ENCODE data around the gene MYH15. TPM values are rescaled to one million over a fixed set of nuclear protein-coding genes. Genes with fewer than 3 reads are reported as not detected.

The MYH15 gene
- polyA plus RNA-seq, 4 donors, result 0.25 to 0.42 (median 0.27) TPM

GRCh38 chr3:108428586-108428985, 81.8 kb downstream of the MYH15 start:
- DNase-seq (ENCODE audit: low read depth in 4 of 4, low spot score in 3 of 4), result no peak

- DNase-seq (ENCODE audit: low read depth in 4 of 4, low spot score in 3 of 4), result no peak
These were observed 89.5 kb downstream of the MYH15 start for GRCh38 chr3:108420926-108421325.

GRCh38 chr3:108416111-108416869, 94.1 kb downstream of the MYH15 start:
- no peak for DNase-seq (ENCODE audit: low read depth in 4 of 4, low spot score in 3 of 4)

GRCh38 chr3:108415661-108416060, 94.7 kb downstream of the MYH15 start:
- DNase-seq (ENCODE audit: low read depth in 4 of 4, low spot score in 3 of 4), result no peak

- DNase-seq (ENCODE audit: low read depth in 4 of 4, low spot score in 3 of 4), result no peak
These were observed 96.4 kb downstream of the MYH15 start for GRCh38 chr3:108414007-108414406.

- DNase-seq (ENCODE audit: low read depth in 4 of 4, low spot score in 3 of 4), result no peak
These were observed 98.2 kb downstream of the MYH15 start for GRCh38 chr3:108412121-108412750.

- DNase-seq (ENCODE audit: low read depth in 4 of 4, low spot score in 3 of 4), result no peak
These were observed 99.8 kb downstream of the MYH15 start for GRCh38 chr3:108410531-108410984.

- DNase-seq (ENCODE audit: low read depth in 4 of 4, low spot score in 3 of 4), result no peak
These were observed 100.6 kb downstream of the MYH15 start for GRCh38 chr3:108409800-108410178.

GRCh38 chr3:108408883-108409799, 101.3 kb downstream of the MYH15 start:
- DNase-seq (ENCODE audit: low read depth in 4 of 4, low spot score in 3 of 4), result no peak

- DNase-seq (ENCODE audit: low read depth in 4 of 4, low spot score in 3 of 4), result no peak
These were observed 102.5 kb downstream of the MYH15 start for GRCh38 chr3:108407886-108408285.

- DNase-seq (ENCODE audit: low read depth in 4 of 4, low spot score in 3 of 4), result peak in 3 of 4 donors; percentile 12 to 20 (median 20)
These were observed 103.7 kb downstream of the MYH15 start for GRCh38 chr3:108406661-108407206.

- no peak for DNase-seq (ENCODE audit: low read depth in 4 of 4, low spot score in 3 of 4)
These were observed 104.2 kb downstream of the MYH15 start for GRCh38 chr3:108406063-108406660.

- DNase-seq (ENCODE audit: low read depth in 4 of 4, low spot score in 3 of 4), result no peak
These were observed 106.0 kb downstream of the MYH15 start for GRCh38 chr3:108404368-108404767.

GRCh38 chr3:108403686-108404345, 106.6 kb downstream of the MYH15 start:
- DNase-seq (ENCODE audit: low read depth in 4 of 4, low spot score in 3 of 4), result no peak

GRCh38 chr3:108403198-108403597, 107.2 kb downstream of the MYH15 start:
- DNase-seq (ENCODE audit: low read depth in 4 of 4, low spot score in 3 of 4), result no peak

- no peak for DNase-seq (ENCODE audit: low read depth in 4 of 4, low spot score in 3 of 4)
These were observed 108.6 kb downstream of the MYH15 start for GRCh38 chr3:108401836-108402235.

- no peak for DNase-seq (ENCODE audit: low read depth in 4 of 4, low spot score in 3 of 4)
These were observed 111.9 kb downstream of the MYH15 start for GRCh38 chr3:108398510-108398909.

- no peak for DNase-seq (ENCODE audit: low read depth in 4 of 4, low spot score in 3 of 4)
These were observed 114.1 kb downstream of the MYH15 start for GRCh38 chr3:108396336-108396735.

GRCh38 chr3:108394563-108394962, 115.8 kb downstream of the MYH15 start:
- DNase-seq (ENCODE audit: low read depth in 4 of 4, low spot score in 3 of 4), result no peak

GRCh38 chr3:108394016-108394415, 116.4 kb downstream of the MYH15 start:
- DNase-seq (ENCODE audit: low read depth in 4 of 4, low spot score in 3 of 4), result no peak

Measured in right renal pelvis (tissue), 4 donors.